Panc1 (cell line): ENCODE measurements around the gene MR1.

Source experiments
- POLR2AphosphoS5 ChIP-seq: IDR thresholded peaks from 2 replicates; pipeline ENCODE4 v1.6.1; 2012; ENCODE audit warnings: mild to moderate bottlenecking, low read depth, low read length, moderate library complexity
- TF ChIP-seq, protein P1 (sequence below): fragments of 450-650 bp; IDR thresholded peaks from 2 replicates; pipeline ENCODE4 v1.5.1; 2017; ENCODE audit warnings: mild to moderate bottlenecking

DNA sequence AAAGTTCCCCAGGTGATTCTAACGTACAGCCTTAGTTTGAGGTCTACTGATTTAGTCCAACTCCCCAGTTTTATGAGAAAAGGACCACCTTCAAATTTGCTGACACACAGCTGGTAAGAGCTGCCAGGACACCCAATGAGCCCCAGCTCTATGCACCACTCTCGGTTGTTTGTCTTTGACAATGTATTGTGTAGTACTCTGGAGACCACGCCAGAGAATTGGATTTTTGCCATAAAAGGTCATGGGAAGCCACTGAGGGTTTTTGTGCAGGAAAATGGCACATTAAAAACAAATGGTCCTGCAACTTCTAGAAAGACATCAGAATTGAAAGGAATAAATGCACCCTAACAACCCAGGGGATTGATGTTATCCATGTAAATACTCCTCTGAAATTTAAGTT lies 47.6 kb downstream of the MR1 start:
- TF ChIP-seq, protein P1, sequence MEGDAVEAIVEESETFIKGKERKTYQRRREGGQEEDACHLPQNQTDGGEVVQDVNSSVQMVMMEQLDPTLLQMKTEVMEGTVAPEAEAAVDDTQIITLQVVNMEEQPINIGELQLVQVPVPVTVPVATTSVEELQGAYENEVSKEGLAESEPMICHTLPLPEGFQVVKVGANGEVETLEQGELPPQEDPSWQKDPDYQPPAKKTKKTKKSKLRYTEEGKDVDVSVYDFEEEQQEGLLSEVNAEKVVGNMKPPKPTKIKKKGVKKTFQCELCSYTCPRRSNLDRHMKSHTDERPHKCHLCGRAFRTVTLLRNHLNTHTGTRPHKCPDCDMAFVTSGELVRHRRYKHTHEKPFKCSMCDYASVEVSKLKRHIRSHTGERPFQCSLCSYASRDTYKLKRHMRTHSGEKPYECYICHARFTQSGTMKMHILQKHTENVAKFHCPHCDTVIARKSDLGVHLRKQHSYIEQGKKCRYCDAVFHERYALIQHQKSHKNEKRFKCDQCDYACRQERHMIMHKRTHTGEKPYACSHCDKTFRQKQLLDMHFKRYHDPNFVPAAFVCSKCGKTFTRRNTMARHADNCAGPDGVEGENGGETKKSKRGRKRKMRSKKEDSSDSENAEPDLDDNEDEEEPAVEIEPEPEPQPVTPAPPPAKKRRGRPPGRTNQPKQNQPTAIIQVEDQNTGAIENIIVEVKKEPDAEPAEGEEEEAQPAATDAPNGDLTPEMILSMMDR, result no peak
- no peak for TF ChIP-seq POLR2AphosphoS5
